ENCODE measurements around the gene DIDO1. TPM values are rescaled to one million over a fixed set of nuclear protein-coding genes. Genes with fewer than 3 reads are reported as not detected.

The DIDO1 gene
- total and polyA plus RNA-seq, 2 of the 13 experiments (the other 11 are each of a cell fraction or from before 2014, with no cell fraction given), result 75.0 to 75.1 TPM

- TF ChIP-seq RBFOX2 (IDR thresholded peaks at IDR 0.05; ENCODE audit: low read depth, low read length) (peak; percentile 66), DNMT1 (CRISPR knock-in tag; IDR thresholded peaks at IDR 0.05) (0 out of 2 replicates have a peak, but pooled peaks have one; percentile 37), ZSCAN31 (CRISPR knock-in tag; IDR thresholded peaks at IDR 0.05; ENCODE audit: low read depth) (0 out of 2 replicates have a peak, but pooled peaks have one; percentile 29), ZNF407 (CRISPR knock-in tag; IDR thresholded peaks at IDR 0.05; ENCODE audit: not compliant biosample characterization) (peak; percentile 8), NR2F1 (CRISPR knock-in tag; IDR thresholded peaks at IDR 0.05) (0 out of 4 replicates have a peak, but pooled peaks of 1 of the 2 experiments have one; percentile 3), CENPT (CRISPR knock-in tag; IDR thresholded peaks at IDR 0.05; ENCODE audit: low read depth) (no peak), ZC3H13 (CRISPR knock-in tag; IDR thresholded peaks at IDR 0.05) (0 out of 2 replicates have a peak, but pooled peaks have one; percentile 4)
- TF ChIP-seq, protein P1, sequence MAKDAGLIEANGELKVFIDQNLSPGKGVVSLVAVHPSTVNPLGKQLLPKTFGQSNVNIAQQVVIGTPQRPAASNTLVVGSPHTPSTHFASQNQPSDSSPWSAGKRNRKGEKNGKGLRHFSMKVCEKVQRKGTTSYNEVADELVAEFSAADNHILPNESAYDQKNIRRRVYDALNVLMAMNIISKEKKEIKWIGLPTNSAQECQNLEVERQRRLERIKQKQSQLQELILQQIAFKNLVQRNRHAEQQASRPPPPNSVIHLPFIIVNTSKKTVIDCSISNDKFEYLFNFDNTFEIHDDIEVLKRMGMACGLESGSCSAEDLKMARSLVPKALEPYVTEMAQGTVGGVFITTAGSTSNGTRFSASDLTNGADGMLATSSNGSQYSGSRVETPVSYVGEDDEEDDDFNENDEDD (CRISPR knock-in tag; IDR thresholded peaks at IDR 0.05; ENCODE audit: borderline replicate concordance), result no peak
Observed at GRCh38 chr20:62956387-62957135, 30.3 kb upstream of the DIDO1 start (continued).

Measured in HepG2 (cell line).